Gastroesophageal sphincter (tissue), 4 donors: Measurements from ENCODE around the gene RSRC2. TPM values are rescaled to one million over a fixed set of nuclear protein-coding genes. Genes with fewer than 3 reads are reported as not detected.
"Not testable (repeated sequence)": the region's sequence is repeated elsewhere in the genome, so short reads cannot be mapped to it uniquely, and the experiment has no call there.

ENCODE experiments used
- ATAC-seq: fragments of 150-250 bp; one replicate; pipeline ENCODE4 v1.9.1; 2016; ENCODE audit warnings: mild to moderate bottlenecking, moderate library complexity
- H3K27ac ChIP-seq, 4 donors: fragments of 200-600 bp; sonication (generic) in 3 of 4; 1 replicate in 3 of 4; 2 replicates in 1 of 4; pipeline ENCODE4 v1.5.1; 2016 to 2019
- H3K27me3 ChIP-seq: fragments of 200-600 bp; sonication (generic); one replicate; pipeline ENCODE4 v1.5.1; 2019
- H3K36me3 ChIP-seq, 2 donors: fragments of 200-600 bp; sonication (generic); one replicate each; pipeline ENCODE4 v1.5.1; 2019; ENCODE audit warnings: control low read depth in 1 of 2
- H3K4me1 ChIP-seq, 3 donors: fragments of 200-600 bp; sonication (generic); 1 replicate in 2 of 3; 2 replicates in 1 of 3; pipeline ENCODE4 v1.5.1; 2016 to 2019; ENCODE audit warnings: control low read depth in 2 of 3
- H3K4me3 ChIP-seq, 2 donors: fragments of 200-600 bp; sonication (generic); one replicate each; pipeline ENCODE4 v1.5.1; 2019; ENCODE audit warnings: mild to moderate bottlenecking in 1 of 2, moderate library complexity in 1 of 2
- H3K9me3 ChIP-seq, 3 donors: fragments of 200-600 bp; sonication (generic); one replicate each; pipeline ENCODE4 v1.5.1; 2017 to 2019; ENCODE audit warnings: control low read depth in 2 of 3
- EP300 ChIP-seq: sonication (generic); formaldehyde crosslinking; IDR thresholded peaks from one replicate; pipeline ENCODE4 v1.6.1; 2017; ENCODE audit warnings: antibody characterized with exemption, mild to moderate bottlenecking
- POLR2A ChIP-seq, 2 donors: fragments of 450-650 bp; IDR thresholded peaks; one replicate each; pipeline ENCODE4 v1.6.1; 2017; ENCODE audit warnings: antibody characterized with exemption in 2 of 2, mild to moderate bottlenecking in 2 of 2, moderate library complexity in 1 of 2
- POLR2AphosphoS5 ChIP-seq: sonication (generic); formaldehyde crosslinking; IDR thresholded peaks from one replicate; pipeline ENCODE4 v1.6.1; 2017; ENCODE audit warnings: antibody characterized with exemption
- WGBS, 2 donors: methylation state at CpG; one replicate each; pipeline ENCODE4 v1.1.5; 2018; ENCODE audit warnings: low coverage in 1 of 2; 5-methylcytosine and 5-hydroxymethylcytosine counted together
- total RNA-seq, 4 donors: library from RNA; depleted of rRNA; stranded (reverse); fragments of >200 nt; gene quantifications; one replicate each; pipeline ENCODE4 v1.1.0, GENCODE V29; 2016
- TF ChIP-seq, protein P1 (sequence below), 4 experiments: fragments of 200-600 bp in 2 of 4; fragments of 450-650 bp in 2 of 4; sonication (generic) in 1 of 4; IDR thresholded peaks; one replicate each; pipeline ENCODE4 v1.5.1; 2017 to 2019; ENCODE audit warnings: antibody characterized with exemption in 4 of 4, mild to moderate bottlenecking in 2 of 4, moderate library complexity in 2 of 4

RSRC2 gene, protein sequence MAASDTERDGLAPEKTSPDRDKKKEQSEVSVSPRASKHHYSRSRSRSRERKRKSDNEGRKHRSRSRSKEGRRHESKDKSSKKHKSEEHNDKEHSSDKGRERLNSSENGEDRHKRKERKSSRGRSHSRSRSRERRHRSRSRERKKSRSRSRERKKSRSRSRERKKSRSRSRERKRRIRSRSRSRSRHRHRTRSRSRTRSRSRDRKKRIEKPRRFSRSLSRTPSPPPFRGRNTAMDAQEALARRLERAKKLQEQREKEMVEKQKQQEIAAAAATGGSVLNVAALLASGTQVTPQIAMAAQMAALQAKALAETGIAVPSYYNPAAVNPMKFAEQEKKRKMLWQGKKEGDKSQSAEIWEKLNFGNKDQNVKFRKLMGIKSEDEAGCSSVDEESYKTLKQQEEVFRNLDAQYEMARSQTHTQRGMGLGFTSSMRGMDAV
- total RNA-seq = 100 to 1,000 TPM in 1 of 4 donors, 10 to 100 TPM in 3; 37.4 to 102 (median 72.0) TPM

DNA sequence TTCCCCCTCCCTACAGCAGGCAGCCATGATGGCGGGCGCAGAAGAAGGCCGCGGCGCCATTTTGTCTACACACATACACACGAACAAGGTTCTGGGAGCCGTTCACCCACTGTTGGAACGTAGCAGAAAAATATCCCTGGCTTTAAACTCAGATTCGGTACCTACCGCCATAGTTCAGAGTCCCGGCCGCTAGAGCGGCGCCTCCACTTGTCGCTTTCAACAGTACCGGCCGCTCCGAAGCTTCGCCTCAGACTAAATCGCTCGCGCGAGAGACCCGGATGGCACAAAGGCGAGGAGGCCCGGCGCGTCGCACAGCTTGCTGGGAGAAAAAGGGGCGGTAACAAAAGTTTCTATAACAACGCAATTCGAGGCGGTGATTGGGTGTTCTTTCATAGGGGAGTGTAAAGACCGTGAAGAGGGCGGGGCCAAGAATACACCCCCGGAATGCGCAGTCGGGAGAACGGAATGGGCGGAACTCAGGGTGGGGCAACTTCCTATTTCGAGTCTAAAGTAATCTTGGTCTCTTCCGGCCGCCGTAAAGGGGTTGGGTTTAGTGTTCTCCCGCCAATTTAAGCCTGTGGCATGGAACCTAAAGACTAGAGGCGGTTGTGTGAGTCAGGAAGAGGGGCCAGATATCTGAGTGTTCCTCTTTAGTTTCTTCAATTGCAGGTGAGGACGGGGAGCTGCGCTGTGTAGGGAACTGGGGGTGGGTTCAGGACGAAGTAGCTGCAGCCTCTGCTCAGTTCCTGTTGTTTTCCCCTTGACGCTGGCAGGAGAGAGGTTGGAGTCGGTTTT is at the start of gene RSRC2, which contains the start of gene KNTC1:
RSRC2 (minus strand) TSS at position 254 of the 795 bp plus-strand sequence; CDS start at position 171, 83 bp downstream.
KNTC1 (plus strand) TSS at position 567 of the 795 bp plus-strand sequence. CDS start 2,815 bp downstream, outside the sequence.
- WGBS, 2 donors = 0 to 1% methylated on average over 6 to 11 of the region's 51 CpGs
- H3K36me3 ChIP-seq = peaks cover under 1 to 11% of the 10 kb centered on the region in 2 donors
- ATAC-seq = peak; percentile 97
- H3K27ac ChIP-seq = peak within 1 kb of the TSS; percentile 73 to 98 (median 93)
- no peak for TF ChIP-seq EP300
- TF ChIP-seq POLR2AphosphoS5 = peak; percentile 95
- TF ChIP-seq POLR2A (IDR thresholded peaks at IDR 0.05) = peak; percentile 91 to 95
- TF ChIP-seq, protein P1, sequence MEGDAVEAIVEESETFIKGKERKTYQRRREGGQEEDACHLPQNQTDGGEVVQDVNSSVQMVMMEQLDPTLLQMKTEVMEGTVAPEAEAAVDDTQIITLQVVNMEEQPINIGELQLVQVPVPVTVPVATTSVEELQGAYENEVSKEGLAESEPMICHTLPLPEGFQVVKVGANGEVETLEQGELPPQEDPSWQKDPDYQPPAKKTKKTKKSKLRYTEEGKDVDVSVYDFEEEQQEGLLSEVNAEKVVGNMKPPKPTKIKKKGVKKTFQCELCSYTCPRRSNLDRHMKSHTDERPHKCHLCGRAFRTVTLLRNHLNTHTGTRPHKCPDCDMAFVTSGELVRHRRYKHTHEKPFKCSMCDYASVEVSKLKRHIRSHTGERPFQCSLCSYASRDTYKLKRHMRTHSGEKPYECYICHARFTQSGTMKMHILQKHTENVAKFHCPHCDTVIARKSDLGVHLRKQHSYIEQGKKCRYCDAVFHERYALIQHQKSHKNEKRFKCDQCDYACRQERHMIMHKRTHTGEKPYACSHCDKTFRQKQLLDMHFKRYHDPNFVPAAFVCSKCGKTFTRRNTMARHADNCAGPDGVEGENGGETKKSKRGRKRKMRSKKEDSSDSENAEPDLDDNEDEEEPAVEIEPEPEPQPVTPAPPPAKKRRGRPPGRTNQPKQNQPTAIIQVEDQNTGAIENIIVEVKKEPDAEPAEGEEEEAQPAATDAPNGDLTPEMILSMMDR (IDR thresholded peaks at IDR 0.05) = no peak
- H3K27me3 ChIP-seq = no peaks in the 10 kb centered on the region
- H3K9me3 ChIP-seq = no peaks in the 10 kb centered on the region
- H3K4me3 ChIP-seq = peak within 1 kb of the TSS; percentile 70 to 97
- H3K4me1 ChIP-seq = peaks cover 24 to 47% (median 31%) of the 10 kb centered on the region in 3 donors

DNA sequence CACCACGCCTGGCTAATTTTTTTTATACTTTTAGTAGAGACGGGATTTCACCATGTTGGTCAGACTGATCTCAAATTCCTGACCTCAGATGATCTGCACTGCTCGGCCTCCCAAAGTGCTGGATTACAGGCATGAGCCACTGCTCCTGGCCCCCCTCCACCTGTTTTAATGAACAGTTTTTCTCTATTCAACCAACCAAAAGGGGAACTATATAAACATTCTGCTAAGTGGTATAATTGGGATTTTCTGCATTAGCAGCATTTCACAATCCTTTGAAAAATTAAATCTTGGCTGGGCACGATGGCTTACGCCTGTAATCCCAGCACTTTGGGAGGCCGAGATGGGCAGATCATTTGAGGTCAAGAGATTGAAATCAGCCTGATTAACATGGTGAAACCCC is 45.1 kb upstream of the RSRC2 start:
- WGBS, 2 donors = 86 to 87% methylated on average over 4 to 5 of the region's 6 CpGs
- H3K36me3 ChIP-seq = peaks cover 0 to 82% of the 10 kb centered on the region in 2 donors

DNA sequence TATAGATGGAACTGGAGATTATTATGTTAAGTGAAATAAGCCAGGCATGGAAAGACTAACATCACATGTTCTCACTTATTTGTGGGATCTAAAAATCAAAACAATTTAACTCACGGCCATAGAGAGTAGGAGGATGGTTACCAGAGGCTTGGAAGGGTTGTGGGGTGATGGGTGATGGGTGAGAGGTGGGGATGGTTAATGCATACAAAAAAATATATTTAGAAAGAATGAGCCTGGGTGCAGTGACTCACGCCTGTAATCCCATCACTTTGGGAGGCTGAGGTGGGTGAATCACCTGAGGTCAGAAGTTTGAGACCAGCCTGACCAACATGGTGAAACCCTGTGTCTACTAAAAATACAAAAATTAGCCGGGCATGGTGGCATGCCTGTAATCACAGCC is 43.3 kb upstream of the RSRC2 start:
- not testable (repeated sequence) for ATAC-seq, H3K4me3 ChIP-seq, H3K9me3 ChIP-seq, H3K27ac ChIP-seq, H3K27me3 ChIP-seq, H3K4me1 ChIP-seq
- WGBS, 2 donors = 76 to 83% methylated on average over 1 to 3 of the region's 3 CpGs
- H3K36me3 ChIP-seq = peaks cover 0 to 65% of the 10 kb centered on the region in 2 donors

More for the DNA sequence above, 45.1 kb upstream of the RSRC2 start:
- Histone ChIP-seq H3K27ac (no peak overlapping the region), H3K4me1 (no peaks in the 10 kb centered on the region), H3K27me3 (no peaks in the 10 kb centered on the region), H3K9me3 (no peaks in the 10 kb centered on the region), H3K4me3 (no peak overlapping the region)
- no peak for TF ChIP-seq EP300
- TF ChIP-seq, protein P1 (IDR thresholded peaks at IDR 0.05) = no peak
- no peak for TF ChIP-seq POLR2AphosphoS5
- no peak for TF ChIP-seq POLR2A (IDR thresholded peaks at IDR 0.05)
- ATAC-seq = no peak

DNA sequence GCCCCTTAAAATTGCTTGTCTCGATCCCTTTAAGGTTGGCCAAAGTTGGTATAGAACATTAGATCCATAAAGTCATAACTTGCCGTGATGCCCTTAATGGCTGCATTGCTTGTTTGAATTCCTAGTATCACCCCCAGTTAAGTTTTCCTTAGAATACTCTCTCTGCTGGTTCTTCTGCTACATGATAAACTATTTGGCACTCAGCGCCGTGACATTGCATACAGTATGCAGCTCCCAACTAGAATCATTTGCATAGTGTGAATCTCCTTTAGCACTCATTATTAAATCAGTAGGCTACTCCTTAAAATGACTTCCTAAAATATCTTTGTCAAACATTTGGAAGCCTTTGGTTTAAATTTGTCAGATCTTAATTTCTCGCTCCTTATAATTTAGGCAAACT is 42.6 kb upstream of the RSRC2 start:
- no peak for TF ChIP-seq POLR2AphosphoS5
- WGBS, 2 donors = 95 to 96% methylated on average over 5 of the region's 5 CpGs
- Histone ChIP-seq H3K4me1 (no peaks in the 10 kb centered on the region), H3K4me3 (no peak overlapping the region), H3K9me3 (no peaks in the 10 kb centered on the region), H3K36me3 (peaks cover 0 to 63% of the 10 kb centered on the region in 2 donors), H3K27me3 (no peaks in the 10 kb centered on the region), H3K27ac (no peak overlapping the region)
- no peak for ATAC-seq

DNA sequence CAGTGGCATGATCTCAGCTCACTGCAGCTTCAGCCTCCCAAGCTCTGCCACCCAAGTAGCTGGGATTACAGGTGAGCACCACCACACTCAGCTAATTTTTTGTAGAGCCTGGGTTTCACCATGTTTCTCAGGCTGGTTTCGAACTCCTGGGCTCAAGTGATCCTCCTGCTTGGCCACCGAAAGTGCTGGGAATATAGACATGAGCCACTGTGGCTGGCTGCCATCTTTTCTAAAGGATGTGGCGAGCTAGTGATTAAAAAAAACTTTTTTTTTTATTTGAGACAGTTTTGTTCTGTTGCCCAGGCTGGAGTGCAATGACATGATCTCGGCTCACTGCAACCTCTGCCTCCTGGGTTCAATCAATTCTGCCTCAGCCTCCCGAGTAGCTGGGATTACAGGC is 40.1 kb upstream of the RSRC2 start:
- ATAC-seq = not testable (repeated sequence)

DNA sequence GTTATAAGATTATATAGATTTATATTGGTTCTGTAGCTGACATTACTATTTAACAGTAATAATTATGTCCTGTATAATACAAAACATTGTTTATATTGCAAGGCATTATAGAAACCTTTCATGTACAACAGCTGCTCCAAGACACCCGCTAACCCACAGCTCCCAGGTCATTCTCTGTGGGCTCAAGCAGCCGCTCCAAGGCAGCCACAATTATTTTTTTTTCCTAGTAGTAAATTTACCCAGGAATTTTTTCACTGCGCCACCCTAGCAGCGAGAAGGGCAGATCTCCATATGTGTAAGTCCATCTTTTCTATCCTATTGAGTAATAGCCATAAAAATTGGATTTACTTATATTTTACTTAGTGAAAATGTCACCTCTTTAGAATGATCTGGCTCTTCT is 36.6 kb upstream of the RSRC2 start:
- Histone ChIP-seq H3K36me3 (peaks cover 0 to 46% of the 10 kb centered on the region in 2 donors), H3K9me3 (no peaks in the 10 kb centered on the region), H3K4me1 (no peaks in the 10 kb centered on the region), H3K27me3 (no peaks in the 10 kb centered on the region), H3K4me3 (no peak overlapping the region), H3K27ac (no peak overlapping the region)
- ATAC-seq = no peak
- TF ChIP-seq EP300 (no peak), POLR2AphosphoS5 (no peak), POLR2A (IDR thresholded peaks at IDR 0.05) (no peak)
- TF ChIP-seq, protein P1 (IDR thresholded peaks at IDR 0.05) = no peak
- WGBS, 2 donors = 79 to 95% methylated on average over 4 of the region's 4 CpGs

More for the DNA sequence above, 40.1 kb upstream of the RSRC2 start:
- H3K9me3 ChIP-seq, H3K4me1 ChIP-seq, H3K27ac ChIP-seq, H3K27me3 ChIP-seq, H3K4me3 ChIP-seq: not testable (repeated sequence)
- 91 to 100% methylated on average over 4 to 5 of the region's 5 CpGs for WGBS, 2 donors
- H3K36me3 ChIP-seq = peaks cover 0 to 63% of the 10 kb centered on the region in 2 donors
